Measurements from ENCODE around the gene AKAP12. TPM values are rescaled to one million over a fixed set of nuclear protein-coding genes. Genes with fewer than 3 reads are reported as not detected.

Gene AKAP12
- total RNA-seq, 4 donors from 2014 or later = 25.7 to 61.7 (median 53.1) TPM

- Histone ChIP-seq H3K4me3 (no peak overlapping the region), H3K27ac (peak overlapping the region; percentile 78 to 89 (median 84)), H3K9me3 (no peaks in the 10 kb centered on the region), H3K36me3 (no peaks in the 10 kb centered on the region), H3K4me1 (peaks cover 12 to 35% (median 13%) of the 10 kb centered on the region in 4 donors), H3K27me3 (no peaks in the 10 kb centered on the region)
- intact Hi-C loops (cut with DNase I; ENCODE audit: low total_unique reads) (no loop called here), in situ Hi-C loops (cut with MboI; ENCODE audit: low pct_ligation_motif_present in 1 of 4, low pct_unique_long_range_greater_than_20kb in 1 of 4, low sequenced_read_pairs in 3 of 4) (no loop called here)
- TF ChIP-seq POLR2AphosphoS5 (IDR thresholded peaks at IDR 0.05) = no peak
- no peak for TF ChIP-seq EP300 (IDR thresholded peaks at IDR 0.05; ENCODE audit: low read depth)
- TF ChIP-seq POLR2A (IDR thresholded peaks at IDR 0.05) = peak; percentile 4
- TF ChIP-seq, protein P1, sequence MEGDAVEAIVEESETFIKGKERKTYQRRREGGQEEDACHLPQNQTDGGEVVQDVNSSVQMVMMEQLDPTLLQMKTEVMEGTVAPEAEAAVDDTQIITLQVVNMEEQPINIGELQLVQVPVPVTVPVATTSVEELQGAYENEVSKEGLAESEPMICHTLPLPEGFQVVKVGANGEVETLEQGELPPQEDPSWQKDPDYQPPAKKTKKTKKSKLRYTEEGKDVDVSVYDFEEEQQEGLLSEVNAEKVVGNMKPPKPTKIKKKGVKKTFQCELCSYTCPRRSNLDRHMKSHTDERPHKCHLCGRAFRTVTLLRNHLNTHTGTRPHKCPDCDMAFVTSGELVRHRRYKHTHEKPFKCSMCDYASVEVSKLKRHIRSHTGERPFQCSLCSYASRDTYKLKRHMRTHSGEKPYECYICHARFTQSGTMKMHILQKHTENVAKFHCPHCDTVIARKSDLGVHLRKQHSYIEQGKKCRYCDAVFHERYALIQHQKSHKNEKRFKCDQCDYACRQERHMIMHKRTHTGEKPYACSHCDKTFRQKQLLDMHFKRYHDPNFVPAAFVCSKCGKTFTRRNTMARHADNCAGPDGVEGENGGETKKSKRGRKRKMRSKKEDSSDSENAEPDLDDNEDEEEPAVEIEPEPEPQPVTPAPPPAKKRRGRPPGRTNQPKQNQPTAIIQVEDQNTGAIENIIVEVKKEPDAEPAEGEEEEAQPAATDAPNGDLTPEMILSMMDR (IDR thresholded peaks at IDR 0.05) = no peak
- no peak for DNase-seq
- 49 to 88% methylated on average over 1 to 2 of the region's 2 CpGs for WGBS, 2 donors (ENCODE audit: low coverage in 1 of 2)
Measured at GRCh38 chr6:151291722-151292059, 51.9 kb downstream of the AKAP12 start.

DNA sequence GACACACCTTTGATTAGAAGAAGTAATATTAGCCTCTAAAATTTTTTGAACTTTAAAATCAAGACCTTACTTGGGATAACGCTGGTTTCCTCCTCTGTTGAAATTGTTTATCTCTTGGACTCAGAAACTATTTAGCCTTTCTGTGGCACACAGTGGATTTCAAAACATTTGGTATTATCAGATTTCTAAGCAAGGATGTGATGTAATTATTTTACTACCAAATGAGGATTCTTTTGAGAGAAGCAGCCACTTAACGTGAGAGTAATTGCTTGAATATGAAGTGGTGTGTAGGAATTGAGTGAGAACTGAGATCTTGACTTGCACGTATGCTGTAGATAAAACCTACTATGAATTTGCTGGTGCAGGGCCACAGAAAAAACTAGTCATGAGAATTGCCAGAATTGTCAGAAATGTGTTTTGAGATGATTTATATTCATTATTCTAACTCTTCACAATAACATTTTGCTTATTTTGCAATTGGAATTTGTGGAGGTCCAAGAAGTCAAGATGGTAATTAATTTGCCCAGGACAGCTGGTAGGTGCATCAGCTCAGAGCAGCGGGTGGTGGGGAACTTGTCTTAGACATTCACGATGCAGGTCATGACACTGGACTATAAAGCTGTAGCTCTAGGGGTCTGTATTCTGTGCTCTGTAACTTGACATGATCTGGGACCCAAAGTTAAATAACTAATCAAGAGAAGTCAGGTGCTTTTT lies 53.4 kb downstream of the AKAP12 start:
- intact Hi-C loops (cut with DNase I; ENCODE audit: low total_unique reads) = no loop called here
- DNase-seq = no peak
- Histone ChIP-seq H3K4me1 (peaks cover 12 to 41% (median 13%) of the 10 kb centered on the region in 4 donors), H3K4me3 (no peak overlapping the region), H3K27ac (peak overlapping the region; percentile 78 to 89 (median 84)), H3K36me3 (no peaks in the 10 kb centered on the region), H3K27me3 (no peaks in the 10 kb centered on the region), H3K9me3 (no peaks in the 10 kb centered on the region)
- TF ChIP-seq POLR2AphosphoS5 (IDR thresholded peaks at IDR 0.05) = peak in 1 of 3 donors; percentile 43
- no peak for TF ChIP-seq EP300 (IDR thresholded peaks at IDR 0.05; ENCODE audit: low read depth)
- WGBS, 2 donors (ENCODE audit: low coverage in 1 of 2) = 60 to 65% methylated on average over 5 of the region's 5 CpGs
- in situ Hi-C loops (cut with MboI; ENCODE audit: low pct_ligation_motif_present in 1 of 4, low pct_unique_long_range_greater_than_20kb in 1 of 4, low sequenced_read_pairs in 3 of 4) = no loop called here

DNA sequence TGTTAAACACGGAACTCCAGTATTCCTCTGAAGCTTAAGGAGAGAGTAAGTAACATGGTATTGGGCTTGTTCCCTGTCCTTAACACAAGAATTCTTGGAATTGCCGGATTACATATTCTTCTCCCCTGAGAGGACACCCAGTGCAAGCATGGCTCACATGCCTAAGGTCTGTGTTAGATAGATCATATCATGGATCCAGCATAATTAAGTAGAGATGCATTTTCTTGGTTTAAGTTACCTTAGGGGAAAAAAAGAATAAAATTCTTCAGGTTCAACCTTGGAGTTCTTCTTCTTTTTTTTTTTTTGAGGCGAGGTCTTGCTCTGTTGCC lies 53.9 kb downstream of the AKAP12 start:
- no peak for DNase-seq
- Histone ChIP-seq H3K36me3 (no peaks in the 10 kb centered on the region), H3K27me3 (no peaks in the 10 kb centered on the region), H3K4me1 (peaks cover 12 to 42% (median 13%) of the 10 kb centered on the region in 4 donors), H3K9me3 (no peaks in the 10 kb centered on the region), H3K4me3 (no peak overlapping the region), H3K27ac (peak overlapping the region; percentile 78 to 89 (median 84))
- intact Hi-C loops (cut with DNase I; ENCODE audit: low total_unique reads) = loop anchor here (1.0 to 2.0 kb wide), 2 partner anchors 33 to 53 kb away; no protein-coding TSS in a partner anchor
- WGBS, 2 donors (ENCODE audit: low coverage in 1 of 2) = 68 to 78% methylated on average over 3 of the region's 3 CpGs
- TF ChIP-seq, protein P1 (IDR thresholded peaks at IDR 0.05) = no peak
- TF ChIP-seq POLR2AphosphoS5 (IDR thresholded peaks at IDR 0.05) (no peak), POLR2A (IDR thresholded peaks at IDR 0.05) (no peak), EP300 (IDR thresholded peaks at IDR 0.05; ENCODE audit: low read depth) (no peak)
- in situ Hi-C loops (cut with MboI; ENCODE audit: low pct_ligation_motif_present in 1 of 4, low pct_unique_long_range_greater_than_20kb in 1 of 4, low sequenced_read_pairs in 3 of 4) = no loop called here

DNA sequence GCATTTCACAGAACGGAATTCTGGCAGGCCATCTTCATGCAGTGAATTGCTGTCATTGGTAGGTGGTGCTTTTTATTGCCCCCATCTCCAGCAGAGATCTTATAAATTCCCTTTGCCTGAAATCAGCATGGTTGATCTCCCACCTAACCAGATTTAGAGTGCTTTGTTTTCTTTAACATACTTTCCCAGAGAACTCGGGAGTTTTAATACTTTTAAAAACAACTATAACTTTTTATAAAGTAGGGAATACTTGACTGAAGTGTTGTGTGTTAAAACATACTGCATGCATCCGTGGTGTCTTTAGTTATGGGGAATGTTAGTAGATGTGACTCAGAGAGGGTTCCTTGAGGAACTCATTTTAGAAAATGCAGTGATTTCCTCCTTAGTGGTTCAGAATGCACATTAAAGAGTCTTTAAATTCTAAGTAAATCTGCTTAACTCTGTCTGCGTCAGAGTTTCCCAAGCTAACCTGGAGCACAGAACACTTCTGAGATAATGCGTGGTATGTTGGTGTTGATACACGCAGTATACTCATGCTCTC lies 54.9 kb downstream of the AKAP12 start:
- no peak for DNase-seq
- WGBS, 2 donors (ENCODE audit: low coverage in 1 of 2) = 71 to 75% methylated on average over 6 of the region's 6 CpGs
- H3K4me1 ChIP-seq = peaks cover 12 to 51% (median 14%) of the 10 kb centered on the region in 4 donors
- no peaks in the 10 kb centered on the region for H3K36me3 ChIP-seq
- no peaks in the 10 kb centered on the region for H3K27me3 ChIP-seq
- in situ Hi-C loops (cut with MboI; ENCODE audit: low pct_ligation_motif_present in 1 of 4, low pct_unique_long_range_greater_than_20kb in 1 of 4, low sequenced_read_pairs in 3 of 4) (no loop called here), intact Hi-C loops (cut with DNase I; ENCODE audit: low total_unique reads) (loop anchor here (1.0 to 2.0 kb wide), 2 partner anchors 34 to 54 kb away; no protein-coding TSS in a partner anchor)
- H3K27ac ChIP-seq = peak overlapping the region; percentile 78 to 89 (median 84)
- H3K9me3 ChIP-seq = no peaks in the 10 kb centered on the region
- TF ChIP-seq POLR2AphosphoS5 (IDR thresholded peaks at IDR 0.05) = no peak
- no peak for TF ChIP-seq EP300 (IDR thresholded peaks at IDR 0.05; ENCODE audit: low read depth)
- TF ChIP-seq, protein P1 (IDR thresholded peaks at IDR 0.05) = no peak
- TF ChIP-seq POLR2A (IDR thresholded peaks at IDR 0.05) = no peak
- no peak overlapping the region for H3K4me3 ChIP-seq
